ENCODE results near the gene RIMBP2. TPM values are rescaled to one million over a fixed set of nuclear protein-coding genes. Genes with fewer than 3 reads are reported as not detected.

Gene RIMBP2
- total and polyA plus RNA-seq, 9 of the 15 experiments (the other 6 are each of a cell fraction or from before 2014, with no cell fraction given): not detected

DNA sequence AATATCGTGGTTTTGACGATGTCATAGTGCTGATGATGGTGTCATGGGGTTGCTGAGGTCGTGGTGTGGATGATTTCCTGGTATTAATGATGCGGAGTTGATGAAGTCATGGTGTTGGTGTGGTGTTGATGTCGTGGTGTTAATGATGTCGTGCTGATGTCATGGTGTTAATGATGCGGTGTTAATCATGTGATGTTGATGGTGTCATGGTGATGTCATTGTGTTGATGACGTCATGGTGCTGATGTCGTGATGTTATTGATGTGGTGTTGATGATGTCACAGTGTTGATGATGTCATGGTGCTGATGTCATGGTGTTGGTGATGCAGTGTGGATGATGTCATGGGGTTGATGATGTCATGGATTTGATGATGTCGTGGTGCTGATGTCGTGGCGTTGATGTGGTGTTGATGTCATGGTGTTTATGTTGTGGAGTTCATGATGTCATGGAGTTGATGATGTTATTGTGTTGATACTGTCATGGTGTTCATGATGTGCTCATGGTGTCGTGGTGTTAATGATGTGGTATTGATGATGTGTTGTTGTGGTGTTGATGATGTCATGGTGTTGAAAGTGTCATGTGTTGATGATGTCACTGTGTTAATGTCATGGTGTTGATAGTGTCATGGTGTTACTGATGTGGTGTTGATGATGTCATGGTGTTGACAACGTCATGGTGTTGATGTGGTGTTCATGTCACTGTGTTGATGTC lies 48.5 kb upstream of the RIMBP2 start (continued):
- TF ChIP-seq ZNF408 (CRISPR knock-in tag; IDR thresholded peaks at IDR 0.05; ENCODE audit: low read depth) (no peak), ZNF3 (CRISPR knock-in tag; IDR thresholded peaks at IDR 0.05) (no peak), TSC22D4 (tag; IDR thresholded peaks at IDR 0.05) (peak; percentile 60; the same call in 1 of the 2 replicates), RAD51 (IDR thresholded peaks at IDR 0.05; ENCODE audit: borderline replicate concordance, low read depth) (no peak), DNMT1 (IDR thresholded peaks at IDR 0.05) (no peak), RBM39 (optimal IDR thresholded peaks at IDR 0.05; ENCODE audit: low read depth, low read length) (no peak), MCM7 (IDR thresholded peaks at IDR 0.05) (no peak), ZZZ3 (IDR thresholded peaks at IDR 0.05) (0 out of 2 replicates have a peak, but pooled peaks have one; percentile 53), CBX2 (IDR thresholded peaks at IDR 0.05; ENCODE audit: insufficient read depth, low read length, poor library complexity, severe bottlenecking) (no peak), PRMT5 (CRISPR knock-in tag; IDR thresholded peaks at IDR 0.05) (no peak), HSF4 (CRISPR knock-in tag; IDR thresholded peaks at IDR 0.05; ENCODE audit: borderline replicate concordance) (no peak)
- TF ChIP-seq, protein P1, sequence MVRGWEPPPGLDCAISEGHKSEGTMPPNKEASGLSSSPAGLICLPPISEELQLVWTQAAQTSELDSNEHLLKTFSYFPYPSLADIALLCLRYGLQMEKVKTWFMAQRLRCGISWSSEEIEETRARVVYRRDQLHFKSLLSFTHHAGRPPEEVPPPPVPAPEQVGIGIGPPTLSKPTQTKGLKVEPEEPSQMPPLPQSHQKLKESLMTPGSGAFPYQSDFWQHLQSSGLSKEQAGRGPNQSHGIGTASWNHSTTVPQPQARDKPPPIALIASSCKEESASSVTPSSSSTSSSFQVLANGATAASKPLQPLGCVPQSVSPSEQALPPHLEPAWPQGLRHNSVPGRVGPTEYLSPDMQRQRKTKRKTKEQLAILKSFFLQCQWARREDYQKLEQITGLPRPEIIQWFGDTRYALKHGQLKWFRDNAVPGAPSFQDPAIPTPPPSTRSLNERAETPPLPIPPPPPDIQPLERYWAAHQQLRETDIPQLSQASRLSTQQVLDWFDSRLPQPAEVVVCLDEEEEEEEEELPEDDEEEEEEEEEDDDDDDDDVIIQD (CRISPR knock-in tag; IDR thresholded peaks at IDR 0.05): no peak
- TF ChIP-seq, protein P2, sequence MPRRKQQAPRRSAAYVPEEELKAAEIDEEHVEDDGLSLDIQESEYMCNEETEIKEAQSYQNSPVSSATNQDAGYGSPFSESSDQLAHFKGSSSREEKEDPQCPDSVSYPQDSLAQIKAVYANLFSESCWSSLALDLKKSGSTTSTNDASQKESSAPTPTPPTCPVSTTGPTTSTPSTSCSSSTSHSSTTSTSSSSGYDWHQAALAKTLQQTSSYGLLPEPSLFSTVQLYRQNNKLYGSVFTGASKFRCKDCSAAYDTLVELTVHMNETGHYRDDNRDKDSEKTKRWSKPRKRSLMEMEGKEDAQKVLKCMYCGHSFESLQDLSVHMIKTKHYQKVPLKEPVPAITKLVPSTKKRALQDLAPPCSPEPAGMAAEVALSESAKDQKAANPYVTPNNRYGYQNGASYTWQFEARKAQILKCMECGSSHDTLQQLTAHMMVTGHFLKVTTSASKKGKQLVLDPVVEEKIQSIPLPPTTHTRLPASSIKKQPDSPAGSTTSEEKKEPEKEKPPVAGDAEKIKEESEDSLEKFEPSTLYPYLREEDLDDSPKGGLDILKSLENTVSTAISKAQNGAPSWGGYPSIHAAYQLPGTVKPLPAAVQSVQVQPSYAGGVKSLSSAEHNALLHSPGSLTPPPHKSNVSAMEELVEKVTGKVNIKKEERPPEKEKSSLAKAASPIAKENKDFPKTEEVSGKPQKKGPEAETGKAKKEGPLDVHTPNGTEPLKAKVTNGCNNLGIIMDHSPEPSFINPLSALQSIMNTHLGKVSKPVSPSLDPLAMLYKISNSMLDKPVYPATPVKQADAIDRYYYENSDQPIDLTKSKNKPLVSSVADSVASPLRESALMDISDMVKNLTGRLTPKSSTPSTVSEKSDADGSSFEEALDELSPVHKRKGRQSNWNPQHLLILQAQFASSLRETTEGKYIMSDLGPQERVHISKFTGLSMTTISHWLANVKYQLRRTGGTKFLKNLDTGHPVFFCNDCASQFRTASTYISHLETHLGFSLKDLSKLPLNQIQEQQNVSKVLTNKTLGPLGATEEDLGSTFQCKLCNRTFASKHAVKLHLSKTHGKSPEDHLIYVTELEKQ (CRISPR knock-in tag; IDR thresholded peaks at IDR 0.05): no peak
- TF ChIP-seq, protein P3, sequence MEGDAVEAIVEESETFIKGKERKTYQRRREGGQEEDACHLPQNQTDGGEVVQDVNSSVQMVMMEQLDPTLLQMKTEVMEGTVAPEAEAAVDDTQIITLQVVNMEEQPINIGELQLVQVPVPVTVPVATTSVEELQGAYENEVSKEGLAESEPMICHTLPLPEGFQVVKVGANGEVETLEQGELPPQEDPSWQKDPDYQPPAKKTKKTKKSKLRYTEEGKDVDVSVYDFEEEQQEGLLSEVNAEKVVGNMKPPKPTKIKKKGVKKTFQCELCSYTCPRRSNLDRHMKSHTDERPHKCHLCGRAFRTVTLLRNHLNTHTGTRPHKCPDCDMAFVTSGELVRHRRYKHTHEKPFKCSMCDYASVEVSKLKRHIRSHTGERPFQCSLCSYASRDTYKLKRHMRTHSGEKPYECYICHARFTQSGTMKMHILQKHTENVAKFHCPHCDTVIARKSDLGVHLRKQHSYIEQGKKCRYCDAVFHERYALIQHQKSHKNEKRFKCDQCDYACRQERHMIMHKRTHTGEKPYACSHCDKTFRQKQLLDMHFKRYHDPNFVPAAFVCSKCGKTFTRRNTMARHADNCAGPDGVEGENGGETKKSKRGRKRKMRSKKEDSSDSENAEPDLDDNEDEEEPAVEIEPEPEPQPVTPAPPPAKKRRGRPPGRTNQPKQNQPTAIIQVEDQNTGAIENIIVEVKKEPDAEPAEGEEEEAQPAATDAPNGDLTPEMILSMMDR (IDR thresholded peaks at IDR 0.05 in 2 of 3, conservative IDR thresholded peaks at IDR 0.05 in 1 of 3; ENCODE audit: insufficient read depth in 2 of 3, low read depth in 1 of 3, low read length in 3 of 3): no peak
- TF ChIP-seq, protein P4, sequence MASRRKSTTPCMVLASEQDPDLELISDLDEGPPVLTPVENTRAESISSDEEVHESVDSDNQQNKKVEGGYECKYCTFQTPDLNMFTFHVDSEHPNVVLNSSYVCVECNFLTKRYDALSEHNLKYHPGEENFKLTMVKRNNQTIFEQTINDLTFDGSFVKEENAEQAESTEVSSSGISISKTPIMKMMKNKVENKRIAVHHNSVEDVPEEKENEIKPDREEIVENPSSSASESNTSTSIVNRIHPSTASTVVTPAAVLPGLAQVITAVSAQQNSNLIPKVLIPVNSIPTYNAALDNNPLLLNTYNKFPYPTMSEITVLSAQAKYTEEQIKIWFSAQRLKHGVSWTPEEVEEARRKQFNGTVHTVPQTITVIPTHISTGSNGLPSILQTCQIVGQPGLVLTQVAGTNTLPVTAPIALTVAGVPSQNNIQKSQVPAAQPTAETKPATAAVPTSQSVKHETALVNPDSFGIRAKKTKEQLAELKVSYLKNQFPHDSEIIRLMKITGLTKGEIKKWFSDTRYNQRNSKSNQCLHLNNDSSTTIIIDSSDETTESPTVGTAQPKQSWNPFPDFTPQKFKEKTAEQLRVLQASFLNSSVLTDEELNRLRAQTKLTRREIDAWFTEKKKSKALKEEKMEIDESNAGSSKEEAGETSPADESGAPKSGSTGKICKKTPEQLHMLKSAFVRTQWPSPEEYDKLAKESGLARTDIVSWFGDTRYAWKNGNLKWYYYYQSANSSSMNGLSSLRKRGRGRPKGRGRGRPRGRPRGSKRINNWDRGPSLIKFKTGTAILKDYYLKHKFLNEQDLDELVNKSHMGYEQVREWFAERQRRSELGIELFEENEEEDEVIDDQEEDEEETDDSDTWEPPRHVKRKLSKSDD (conservative IDR thresholded peaks at IDR 0.05; ENCODE audit: low read length): no peak

Measured in K562 (cell line).